AG10803 (cell line): ENCODE measurements around the gene ZNF575.
A peak's percentile ranks its signal among the peaks of the same experiment; 100 is the strongest.
"Not testable (repeated sequence)": the region's sequence is repeated elsewhere in the genome, so short reads cannot be mapped to it uniquely, and the experiment has no call there.

Experiments used
- DNase-seq: peaks from one replicate; pipeline ENCODE4 v3.0.0; 2010; ENCODE audit warnings: low read depth
- H3K4me3 ChIP-seq: 2 replicates; pipeline ENCODE4 v1.5.1; 2011; ENCODE audit warnings: mild to moderate bottlenecking, low read length, control low read depth
- CTCF ChIP-seq: conservative IDR thresholded peaks from 2 replicates; pipeline ENCODE4 v1.5.1; 2011; ENCODE audit warnings: mild to moderate bottlenecking, low read length, control low read depth, inconsistent platforms

The ZNF575 gene

DNA sequence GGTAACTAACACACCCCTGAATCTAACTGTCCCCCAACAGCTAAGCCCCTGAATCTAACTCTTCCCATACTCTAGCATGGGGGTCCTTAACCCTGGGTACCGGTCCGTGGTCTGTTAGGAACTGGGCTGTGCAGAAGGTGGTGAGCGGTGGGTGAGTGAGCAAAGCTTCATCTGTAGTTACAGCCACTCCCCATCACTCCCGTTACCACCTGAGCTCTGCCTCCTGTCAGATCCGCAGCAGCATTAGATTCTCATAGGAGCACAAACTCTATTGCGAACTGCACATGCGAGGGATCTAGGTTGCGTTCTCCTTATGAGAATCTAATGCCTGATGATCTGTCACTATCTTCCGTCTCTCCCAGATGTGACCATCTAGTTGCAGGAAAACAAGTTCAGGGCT, 22.3 kb upstream of the ZNF575 start:
- no peak for DNase-seq
- no peak for TF ChIP-seq CTCF
- H3K4me3 ChIP-seq: no peak overlapping the region

DNA sequence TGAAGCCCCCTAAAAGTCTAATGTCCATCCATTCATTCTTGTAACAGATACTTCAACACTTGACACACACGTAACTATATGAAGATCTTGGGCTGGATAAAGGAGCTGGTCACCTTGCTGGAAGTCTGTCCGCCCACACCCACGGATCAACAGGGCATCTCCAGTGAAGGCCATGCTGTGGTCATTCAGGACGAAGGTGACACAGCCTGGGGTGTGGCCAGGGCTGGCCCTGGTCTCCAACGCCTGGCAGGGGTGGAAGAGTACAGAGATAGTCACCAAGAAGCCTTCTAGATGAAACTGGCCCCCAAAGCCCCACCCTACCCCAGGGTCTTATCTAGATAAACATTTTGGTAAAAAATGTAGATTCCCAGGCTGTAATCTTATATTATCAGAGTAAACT, 21.7 kb upstream of the ZNF575 start:
- TF ChIP-seq CTCF: no peak
- no peak overlapping the region for H3K4me3 ChIP-seq
- DNase-seq: no peak

- DNase-seq: not testable (repeated sequence)
These were observed 20.6 kb upstream of the ZNF575 start for GRCh38 chr19:43512399-43512798.

DNA sequence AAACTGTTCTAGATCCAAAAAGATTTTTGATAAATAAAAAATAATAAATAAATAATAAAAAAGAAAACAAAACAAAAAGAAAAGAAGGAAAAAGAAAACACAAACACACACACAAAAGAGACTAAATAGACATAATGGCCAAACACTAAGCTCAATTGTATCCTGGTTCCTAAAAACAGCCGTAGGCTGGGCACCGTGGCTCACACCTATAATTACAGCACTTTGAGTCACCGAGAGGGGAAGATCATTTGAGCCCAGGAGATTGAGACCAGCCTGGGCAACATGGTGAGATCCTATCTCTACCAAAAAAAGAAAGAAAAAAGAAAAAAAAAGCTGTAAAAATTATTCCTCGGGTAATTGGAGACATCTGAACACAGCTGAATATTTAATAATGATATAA, 14.9 kb upstream of the ZNF575 start:
- no peak for TF ChIP-seq CTCF
- H3K4me3 ChIP-seq: no peak overlapping the region
- no peak for DNase-seq

More at GRCh38 chr19:43512399-43512798, 20.6 kb upstream of the ZNF575 start:
- H3K4me3 ChIP-seq: not testable (repeated sequence)

GRCh38 chr19:43519436-43520088, 13.4 kb upstream of the ZNF575 start:
- TF ChIP-seq CTCF: peak; percentile 93
- no peak overlapping the region for H3K4me3 ChIP-seq
- DNase-seq: peak; percentile 94

DNA sequence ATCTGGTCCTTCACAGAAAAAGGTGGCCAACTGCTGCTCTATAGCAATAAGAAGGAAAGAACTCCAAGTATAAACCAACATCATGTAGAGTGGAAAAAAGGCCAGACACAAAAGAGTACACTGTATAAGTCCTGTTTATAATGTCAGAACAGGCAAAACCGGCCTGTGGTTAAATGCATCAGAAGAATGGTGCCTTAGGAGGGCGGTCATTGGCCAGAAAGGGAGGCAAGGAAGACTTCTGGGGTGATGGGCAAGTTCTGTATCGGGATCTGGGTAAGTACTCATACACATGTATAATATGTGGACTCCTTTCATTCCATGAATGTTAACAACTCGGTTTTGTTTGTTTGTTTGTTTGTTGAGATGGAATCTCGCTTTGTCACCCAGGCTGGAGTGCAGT, 10.1 kb upstream of the ZNF575 start:
- H3K4me3 ChIP-seq: no peak overlapping the region
- no peak for TF ChIP-seq CTCF

DNA sequence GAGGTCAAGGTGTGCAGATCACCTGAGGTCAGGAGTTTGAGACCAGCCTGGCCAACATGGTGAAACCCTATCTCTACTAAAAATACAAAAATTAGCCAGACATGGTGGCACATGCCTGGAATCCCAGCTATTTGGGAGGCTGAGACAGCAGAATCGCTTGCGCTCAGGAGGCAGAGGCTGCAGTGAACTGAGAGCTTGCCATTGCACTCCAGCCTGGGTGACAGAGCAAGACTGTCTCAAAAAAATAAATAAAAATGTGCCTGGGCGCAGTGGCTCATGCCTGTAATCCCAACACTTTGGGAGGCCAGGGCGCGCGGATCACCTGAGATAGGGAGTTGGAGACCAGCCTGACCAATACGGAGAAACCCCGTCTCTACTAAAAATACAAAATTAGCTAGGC, 9.3 kb upstream of the ZNF575 start:
- not testable (repeated sequence) for DNase-seq, H3K4me3 ChIP-seq

More for the DNA sequence above, 10.1 kb upstream of the ZNF575 start:
- DNase-seq: no peak

DNA sequence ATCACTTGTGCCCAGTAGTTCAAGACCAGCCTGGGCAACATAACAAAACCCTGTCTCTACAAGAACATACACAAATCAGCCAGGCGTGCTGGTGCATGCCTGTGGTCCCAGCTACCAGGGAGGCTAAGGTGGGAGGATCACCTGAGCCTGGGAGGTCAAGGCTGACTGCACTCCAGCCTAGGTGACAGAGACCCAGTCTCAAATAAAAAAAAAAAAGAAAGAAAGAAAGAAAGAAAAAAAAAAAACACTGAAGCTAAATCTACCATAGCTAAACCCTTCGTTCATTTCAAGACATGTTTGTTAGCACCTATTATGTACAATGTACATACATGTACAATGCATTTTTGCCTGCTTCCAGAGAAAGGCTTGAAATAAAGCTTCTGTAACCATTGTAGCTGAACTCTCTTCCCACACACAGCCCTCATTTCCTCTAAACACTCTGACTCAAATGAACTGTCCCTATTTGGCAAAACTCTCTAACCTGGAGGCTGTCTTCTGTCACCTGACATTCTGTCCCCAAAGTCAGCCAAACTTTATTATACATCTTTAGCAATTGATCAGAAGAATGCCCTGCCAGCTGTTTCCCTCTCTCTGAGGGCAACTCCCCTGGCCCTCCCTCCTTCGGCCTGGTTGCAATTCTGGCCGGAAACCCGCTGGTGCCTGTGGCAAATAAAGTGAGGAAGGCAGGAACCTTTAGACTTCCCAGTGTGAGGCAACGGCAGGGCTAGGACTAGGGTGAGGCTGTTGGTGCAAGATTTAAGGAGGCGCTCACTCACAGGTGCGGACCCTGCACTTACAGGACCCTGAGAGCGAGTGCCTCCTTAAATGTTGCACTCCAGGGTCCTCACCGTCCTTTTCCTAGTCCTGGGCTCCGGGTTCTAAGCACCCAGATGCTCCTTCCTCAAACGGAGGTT, 7.8 kb upstream of the ZNF575 start:
- peak overlapping the region; percentile 83 for H3K4me3 ChIP-seq
- DNase-seq: peak; percentile 47
- no peak for TF ChIP-seq CTCF
